SK-N-SH treated with all-trans-retinoic acid at 6 μM for 48 hours (cell line): ENCODE data around the gene GALNTL6.

ENCODE experiments used
- ARNTL ChIP-seq: fragments of 450-650 bp; formaldehyde crosslinking; IDR thresholded peaks from 2 replicates; pipeline ENCODE4 v1.5.0; 2020; ENCODE audit warnings: low read depth, mild to moderate bottlenecking, moderate library complexity, borderline replicate concordance
- BACH2 ChIP-seq: fragments of 250-450 bp; sonication (Bioruptor Pico); IDR thresholded peaks from 2 replicates; pipeline ENCODE4 v1.9.0; 2021; ENCODE audit warnings: mild to moderate bottlenecking, borderline replicate concordance
- CREB5 ChIP-seq: fragments of 250-450 bp; sonication (Bioruptor Pico); IDR thresholded peaks from 2 replicates; pipeline ENCODE4 v1.5.1; 2020; ENCODE audit warnings: low read depth, mild to moderate bottlenecking, moderate library complexity
- ESRRG ChIP-seq: fragments of 250-450 bp; sonication (Bioruptor Pico); IDR thresholded peaks from 2 replicates; pipeline ENCODE4 v1.6.1; 2021; ENCODE audit warnings: mild to moderate bottlenecking
- ISL1 ChIP-seq: fragments of 250-450 bp; sonication (Bioruptor Pico); IDR thresholded peaks from 2 replicates; pipeline ENCODE4 v2.1.2; 2022; ENCODE audit warnings: mild to moderate bottlenecking, moderate library complexity
- PATZ1 ChIP-seq: fragments of 250-450 bp; sonication (Bioruptor Pico); IDR thresholded peaks from 2 replicates; pipeline ENCODE4 v1.8.0; 2020; ENCODE audit warnings: mild to moderate bottlenecking, moderate library complexity, borderline replicate concordance
- POU6F1 ChIP-seq: fragments of 250-450 bp; sonication (Bioruptor Pico); IDR thresholded peaks from 2 replicates; pipeline ENCODE4 v1.8.0; 2021; ENCODE audit warnings: low read depth, mild to moderate bottlenecking, moderate library complexity, borderline replicate concordance
- RARB ChIP-seq: fragments of 250-450 bp; sonication (Bioruptor Pico); IDR thresholded peaks from 2 replicates; pipeline ENCODE4 v1.8.0; 2021; ENCODE audit warnings: mild to moderate bottlenecking, moderate library complexity
- TSHZ2 ChIP-seq: fragments of 250-450 bp; sonication (Bioruptor Pico); IDR thresholded peaks from 2 replicates; pipeline ENCODE4 v1.5.0; 2020; ENCODE audit warnings: mild to moderate bottlenecking, moderate library complexity
- ZFP3 ChIP-seq: fragments of 250-450 bp; sonication (Bioruptor Pico); IDR thresholded peaks from 2 replicates; pipeline ENCODE4 v1.5.0; 2020; ENCODE audit warnings: mild to moderate bottlenecking, moderate library complexity

GRCh38 chr4:172996571-172997216 lies 1183.5 kb downstream of the GALNTL6 start:
- no peak for TF ChIP-seq ARNTL (CRISPR knock-in tag)
- no peak for TF ChIP-seq RARB (CRISPR knock-in tag)
- no peak for TF ChIP-seq BACH2 (CRISPR knock-in tag)
- TF ChIP-seq ISL1 (CRISPR knock-in tag), result no peak
- no peak for TF ChIP-seq ZFP3
- no peak for TF ChIP-seq PATZ1 (CRISPR knock-in tag)
- TF ChIP-seq TSHZ2 (CRISPR knock-in tag), result no peak
- TF ChIP-seq ESRRG (CRISPR knock-in tag), result no peak
- no peak for TF ChIP-seq CREB5 (CRISPR knock-in tag)
- TF ChIP-seq POU6F1, result no peak
